Gastrocnemius medialis (tissue), 4 donors: ENCODE measurements around the gene ROBO2. TPM values are rescaled to one million over a fixed set of nuclear protein-coding genes. Genes with fewer than 3 reads are reported as not detected.

Source experiments
- ATAC-seq, 2 donors: fragments of 150-250 bp; one replicate each; pipeline ENCODE4 v1.9.1; 2016
- DNase-seq, 2 donors: peaks; one replicate each; pipeline ENCODE4 v3.0.0-alpha.2; 2019
- H3K27ac ChIP-seq, 4 donors: fragments of 200-600 bp; sonication (generic); 1 replicate in 1 of 4; 2 replicates in 3 of 4; pipeline ENCODE4 v1.5.1; 2016 to 2018; ENCODE audit warnings: mild to moderate bottlenecking in 2 of 4, moderate library complexity in 1 of 4
- H3K27me3 ChIP-seq, 3 donors: fragments of 200-600 bp; sonication (generic) in 2 of 3; 1 replicate in 1 of 3; 2 replicates in 2 of 3; pipeline versions ENCODE4 v1.5.1 to v1.6.0; 2016 to 2019; ENCODE audit warnings: mild to moderate bottlenecking in 1 of 3, moderate library complexity in 1 of 3
- H3K36me3 ChIP-seq, 2 donors: fragments of 200-600 bp; sonication (generic) in 1 of 2; one replicate each; pipeline ENCODE4 v1.5.1; 2017 to 2018
- H3K4me1 ChIP-seq, 2 donors: fragments of 200-600 bp; sonication (generic) in 1 of 2; one replicate each; pipeline ENCODE4 v1.5.1; 2016 to 2017; ENCODE audit warnings: mild to moderate bottlenecking in 2 of 2
- H3K4me3 ChIP-seq, 4 donors: fragments of 200-600 bp; sonication (generic) in 3 of 4; 1 replicate in 1 of 4; 2 replicates in 3 of 4; pipeline ENCODE4 v1.5.1; 2016 to 2019; ENCODE audit warnings: mild to moderate bottlenecking in 2 of 4
- H3K9me3 ChIP-seq, 3 donors: fragments of 200-600 bp; sonication (generic) in 2 of 3; 1 replicate in 1 of 3; 2 replicates in 2 of 3; pipeline ENCODE4 v1.5.1; 2016 to 2019
- CTCF ChIP-seq, 5 experiments: fragments of 450-650 bp in 3 of 5; fragments of 200-600 bp in 2 of 5; sonication (generic) in 2 of 5; IDR thresholded peaks in 4 of 5; conservative IDR thresholded peaks in 1 of 5; 1 replicate in 4 of 5; 2 replicates in 1 of 5; pipeline ENCODE4 v1.5.1; 2016 to 2019; ENCODE audit warnings: antibody characterized with exemption in 5 of 5, mild to moderate bottlenecking in 3 of 5, moderate library complexity in 3 of 5
- POLR2A ChIP-seq, 2 donors: fragments of 450-650 bp; IDR thresholded peaks; one replicate each; pipeline ENCODE4 v1.6.1; 2017; ENCODE audit warnings: antibody characterized with exemption in 2 of 2, mild to moderate bottlenecking in 2 of 2, moderate library complexity in 2 of 2
- in situ Hi-C, 4 donors: fragments of 200-750 bp; cut with MboI; loops; one replicate each; pipeline versions ENCODE4 v1.15.0 to v1.8.0; 2017; ENCODE audit warnings: low sequenced_read_pairs in 4 of 4
- intact Hi-C: fragments of 100-400 bp; cut with DNase I; formaldehyde crosslinking; loops from one replicate; pipeline ENCODE4 v1.15.1; 2023; ENCODE audit warnings: low total_unique reads
- total RNA-seq, 4 donors: library from RNA; depleted of rRNA; stranded (reverse); fragments of >200 nt; gene quantifications; one replicate each; pipeline versions ENCODE4 v1.1.0 to v1.2.3, GENCODE V29; 2016

Gene ROBO2
- total RNA-seq, 4 donors from 2014 or later: 0.07 TPM; not detected in 3

DNA sequence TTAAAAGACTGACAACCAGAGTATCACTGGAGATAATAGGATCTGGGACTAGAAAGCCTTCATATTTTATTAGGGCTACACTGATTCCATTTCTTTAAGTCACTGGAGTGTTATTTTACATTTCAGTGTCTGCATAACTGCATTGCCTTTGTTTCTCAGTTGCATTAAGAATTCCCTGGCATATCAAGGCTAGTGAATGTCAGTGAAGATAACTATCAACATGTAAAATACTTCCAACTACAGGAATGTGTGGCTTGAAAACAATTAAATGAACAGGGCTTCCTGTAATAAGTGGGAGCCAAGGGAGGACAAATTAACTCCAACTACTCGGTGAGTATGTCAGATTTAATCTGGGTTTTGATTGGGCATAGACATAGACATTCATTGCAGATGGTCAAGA lies 628.5 kb downstream of the ROBO2 start:
- DNase-seq: no peak
- H3K4me3 ChIP-seq: no peak overlapping the region
- in situ Hi-C loops: no loop called here
- intact Hi-C loops: no loop called here
- no peaks in the 10 kb centered on the region for H3K9me3 ChIP-seq
- TF ChIP-seq POLR2A (IDR thresholded peaks at IDR 0.05): no peak
- no peak for TF ChIP-seq CTCF (IDR thresholded peaks at IDR 0.05 in 4 of 5, conservative IDR thresholded peaks at IDR 0.05 in 1 of 5)
- no peak for ATAC-seq
- H3K27me3 ChIP-seq: no peaks in the 10 kb centered on the region
- H3K4me1 ChIP-seq: no peaks in the 10 kb centered on the region
- H3K27ac ChIP-seq: no peak overlapping the region
- H3K36me3 ChIP-seq: no peaks in the 10 kb centered on the region

DNA sequence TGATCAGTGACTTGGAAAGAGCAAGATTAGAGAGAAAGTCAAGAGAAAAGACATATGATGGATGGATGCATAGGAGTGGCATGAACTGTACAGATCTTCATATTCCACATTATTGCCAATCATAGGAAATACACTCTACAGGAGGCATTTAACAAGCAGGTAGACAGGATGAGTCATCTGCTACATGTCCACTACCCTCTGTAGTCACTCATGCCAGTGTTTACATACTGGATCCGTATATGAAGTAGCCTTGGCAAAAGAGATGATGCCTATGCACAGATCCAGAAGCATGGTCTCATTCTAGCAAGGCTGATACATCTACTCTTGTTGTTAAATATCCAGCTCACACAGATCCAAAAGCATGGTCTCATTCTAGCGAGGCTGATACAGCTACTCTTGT lies 632.1 kb downstream of the ROBO2 start:
- Histone ChIP-seq H3K4me1 (no peaks in the 10 kb centered on the region), H3K9me3 (no peaks in the 10 kb centered on the region), H3K27ac (no peak overlapping the region), H3K4me3 (no peak overlapping the region), H3K27me3 (no peaks in the 10 kb centered on the region), H3K36me3 (no peaks in the 10 kb centered on the region)
- DNase-seq (no peak), ATAC-seq (no peak)
- TF ChIP-seq CTCF (IDR thresholded peaks at IDR 0.05 in 4 of 5, conservative IDR thresholded peaks at IDR 0.05 in 1 of 5) (no peak), POLR2A (IDR thresholded peaks at IDR 0.05) (no peak)
- intact Hi-C loops (no loop called here), in situ Hi-C loops (no loop called here)

DNA sequence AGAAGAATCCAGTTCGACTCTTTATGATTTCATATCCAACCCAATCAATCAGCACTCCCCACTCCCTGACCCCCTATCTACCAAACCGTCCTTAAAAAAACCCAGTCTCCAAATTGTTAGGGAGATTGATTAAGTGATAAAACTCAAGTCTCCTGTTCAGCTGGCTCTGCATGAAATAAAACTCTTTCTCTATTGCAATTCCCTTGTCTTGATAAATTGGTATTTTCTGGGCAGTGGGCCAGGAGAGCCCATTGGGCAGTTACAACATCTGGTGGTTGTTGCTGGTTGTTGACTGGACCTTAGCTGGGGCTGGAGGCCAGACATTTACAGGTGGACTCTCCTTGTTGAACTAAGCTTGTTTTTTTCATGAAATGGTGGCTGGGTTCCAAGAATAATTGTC lies 642.3 kb downstream of the ROBO2 start:
- TF ChIP-seq CTCF (IDR thresholded peaks at IDR 0.05 in 4 of 5, conservative IDR thresholded peaks at IDR 0.05 in 1 of 5): no peak
- no peak for TF ChIP-seq POLR2A (IDR thresholded peaks at IDR 0.05)
- Histone ChIP-seq H3K27ac (no peak overlapping the region), H3K36me3 (no peaks in the 10 kb centered on the region), H3K9me3 (peaks cover 0 to 3% (median 0%) of the 10 kb centered on the region in 3 donors), H3K4me1 (no peaks in the 10 kb centered on the region), H3K4me3 (no peak overlapping the region), H3K27me3 (no peaks in the 10 kb centered on the region)
- DNase-seq (no peak), ATAC-seq (no peak)
- in situ Hi-C loops: no loop called here
- intact Hi-C loops: no loop called here

GRCh38 chr3:77684115-77684514 lies 644.2 kb downstream of the ROBO2 start:
- Histone ChIP-seq H3K4me3 (no peak overlapping the region), H3K27me3 (no peaks in the 10 kb centered on the region), H3K9me3 (peaks cover 0 to 3% (median 0%) of the 10 kb centered on the region in 3 donors), H3K4me1 (no peaks in the 10 kb centered on the region), H3K36me3 (no peaks in the 10 kb centered on the region), H3K27ac (no peak overlapping the region)
- ATAC-seq: no peak
- no peak for DNase-seq
- in situ Hi-C loops (no loop called here), intact Hi-C loops (no loop called here)
- no peak for TF ChIP-seq CTCF (IDR thresholded peaks at IDR 0.05 in 4 of 5, conservative IDR thresholded peaks at IDR 0.05 in 1 of 5)
- TF ChIP-seq POLR2A (IDR thresholded peaks at IDR 0.05): no peak

DNA sequence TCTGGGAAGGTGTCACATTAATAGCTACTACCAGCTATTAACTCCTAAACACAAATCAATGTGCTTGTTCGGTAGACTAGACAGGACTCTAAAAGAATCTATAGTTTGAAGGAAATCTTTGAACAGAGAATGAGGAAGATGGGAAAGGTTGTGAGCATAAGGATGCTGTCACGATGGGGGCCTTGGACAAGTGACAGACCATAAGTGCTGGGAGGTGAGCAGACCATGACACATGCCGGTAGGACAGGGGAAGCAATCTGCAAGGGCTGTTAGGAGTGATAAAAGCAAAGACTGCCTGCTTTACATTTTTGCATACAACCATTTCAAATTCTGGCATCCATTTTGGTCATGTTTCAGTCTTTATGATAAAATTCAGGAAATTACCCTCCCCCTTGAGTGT lies 645.8 kb downstream of the ROBO2 start:
- Histone ChIP-seq H3K4me1 (no peaks in the 10 kb centered on the region), H3K27me3 (no peaks in the 10 kb centered on the region), H3K36me3 (no peaks in the 10 kb centered on the region), H3K27ac (no peak overlapping the region), H3K9me3 (peaks cover 0 to 3% (median 0%) of the 10 kb centered on the region in 3 donors), H3K4me3 (no peak overlapping the region)
- DNase-seq (no peak), ATAC-seq (no peak)
- intact Hi-C loops: no loop called here
- TF ChIP-seq POLR2A (IDR thresholded peaks at IDR 0.05): no peak
- TF ChIP-seq CTCF (IDR thresholded peaks at IDR 0.05 in 4 of 5, conservative IDR thresholded peaks at IDR 0.05 in 1 of 5): no peak
- in situ Hi-C loops: no loop called here
